Measurements from ENCODE around the gene HSD17B7.

The HSD17B7 gene

DNA sequence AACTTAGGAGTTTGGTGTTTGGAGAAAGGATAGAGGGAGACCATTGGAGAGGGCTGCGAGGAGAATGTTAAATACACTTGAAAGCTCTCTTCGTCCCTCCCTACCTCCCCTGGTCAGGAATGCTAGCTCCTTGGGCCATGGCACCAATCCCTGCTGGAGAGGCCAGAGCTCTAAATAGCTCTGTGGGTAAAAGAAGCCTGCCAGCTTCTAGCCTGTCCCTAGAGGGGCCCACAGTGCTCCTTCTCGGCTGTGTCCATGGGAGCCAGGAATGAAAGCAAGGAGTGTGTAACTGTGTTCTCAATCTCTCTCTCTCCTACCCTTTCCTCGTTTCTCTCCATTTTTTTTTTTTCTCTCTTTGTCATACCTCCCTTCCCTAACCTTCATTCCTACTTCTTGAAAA lies 70.6 kb downstream of the HSD17B7 start, which contains the start of gene CCDC190:
Gene CCDC190 (minus strand): TSS at position 75 of the 400 bp plus-strand sequence. CDS start 1,529 bp downstream, outside the sequence.
- H3K4me3 ChIP-seq (ENCODE audit: control insufficient read depth, low read depth, low read length), result no peak within 1 kb of the TSS
- TF ChIP-seq, protein P1, sequence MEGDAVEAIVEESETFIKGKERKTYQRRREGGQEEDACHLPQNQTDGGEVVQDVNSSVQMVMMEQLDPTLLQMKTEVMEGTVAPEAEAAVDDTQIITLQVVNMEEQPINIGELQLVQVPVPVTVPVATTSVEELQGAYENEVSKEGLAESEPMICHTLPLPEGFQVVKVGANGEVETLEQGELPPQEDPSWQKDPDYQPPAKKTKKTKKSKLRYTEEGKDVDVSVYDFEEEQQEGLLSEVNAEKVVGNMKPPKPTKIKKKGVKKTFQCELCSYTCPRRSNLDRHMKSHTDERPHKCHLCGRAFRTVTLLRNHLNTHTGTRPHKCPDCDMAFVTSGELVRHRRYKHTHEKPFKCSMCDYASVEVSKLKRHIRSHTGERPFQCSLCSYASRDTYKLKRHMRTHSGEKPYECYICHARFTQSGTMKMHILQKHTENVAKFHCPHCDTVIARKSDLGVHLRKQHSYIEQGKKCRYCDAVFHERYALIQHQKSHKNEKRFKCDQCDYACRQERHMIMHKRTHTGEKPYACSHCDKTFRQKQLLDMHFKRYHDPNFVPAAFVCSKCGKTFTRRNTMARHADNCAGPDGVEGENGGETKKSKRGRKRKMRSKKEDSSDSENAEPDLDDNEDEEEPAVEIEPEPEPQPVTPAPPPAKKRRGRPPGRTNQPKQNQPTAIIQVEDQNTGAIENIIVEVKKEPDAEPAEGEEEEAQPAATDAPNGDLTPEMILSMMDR (IDR thresholded peaks at IDR 0.05; ENCODE audit: control insufficient read depth, insufficient read depth, low read depth, low read length, missing control alignments), result no peak
- DNase-seq (ENCODE audit: low read depth), result no peak

DNA sequence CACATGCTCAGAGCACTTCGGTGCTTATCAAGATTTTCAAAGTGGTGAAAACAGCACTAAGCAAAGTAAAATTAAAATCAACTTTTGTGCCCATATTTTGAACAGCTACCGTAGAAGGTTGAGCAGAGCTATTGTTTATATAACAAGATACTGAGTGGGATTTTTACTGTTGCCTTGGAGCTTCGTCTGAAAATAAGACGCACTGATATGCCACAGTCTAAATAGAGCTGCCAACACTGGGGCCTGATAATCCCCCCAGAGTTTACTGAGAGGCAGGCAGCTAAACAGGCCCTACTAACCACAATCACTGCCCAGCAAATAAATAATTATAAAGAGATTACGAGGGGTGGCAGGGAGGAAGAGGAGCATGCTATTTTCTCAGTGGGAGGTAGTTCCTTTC lies 71.1 kb downstream of the HSD17B7 start:
- no peak overlapping the region for H3K4me3 ChIP-seq (ENCODE audit: control insufficient read depth, low read depth, low read length)
- TF ChIP-seq, protein P1 (IDR thresholded peaks at IDR 0.05; ENCODE audit: control insufficient read depth, insufficient read depth, low read depth, low read length, missing control alignments), result no peak
- no peak for DNase-seq (ENCODE audit: low read depth)

All from AG09309 (cell line).